A673 (cell line): ENCODE measurements around the gene TNRC6C. TPM values are rescaled to one million over a fixed set of nuclear protein-coding genes. Genes with fewer than 3 reads are reported as not detected.

Experiments
- BruUV-seq: library from RNA; stranded (reverse); fragments of 400-500 nt; replicated peaks from 2 replicates; lab custom pipeline; 2021; lab: Mats Ljungman, UMichigan
- CTCF ChIA-PET: fragments of 300-600 bp; sonication (Branson Sonifier 250); formaldehyde crosslinking; loops from one replicate; lab custom pipeline; 2022; ENCODE audit warnings: antibody characterized with exemption; lab: Charles Lee
- POLR2A ChIA-PET: fragments of 300-600 bp; sonication (Branson Sonifier 250); formaldehyde crosslinking; loops from one replicate; lab custom pipeline; 2022; ENCODE audit warnings: antibody characterized with exemption; ENCODE audit not compliant: low non-redundant PET; lab: Charles Lee
- DNase-seq: peaks from one replicate; pipeline ENCODE4 v3.0.0-alpha.2; 2015; ENCODE audit warnings: low spot score
- H3K27ac ChIP-seq: fragments of 200-600 bp; sonication (generic); 2 replicates; pipeline ENCODE4 v1.5.1; 2016; ENCODE audit warnings: mixed run types, low read depth, mild to moderate bottlenecking, mixed read lengths, antibody characterized with exemption, low read length; ENCODE audit not compliant: poor library complexity, severe bottlenecking
- H3K27me3 ChIP-seq: fragments of 200-600 bp; sonication (generic); replicated peaks from 2 replicates; pipeline ENCODE4 v1.6.1; 2017; ENCODE audit warnings: mixed run types, low read depth, mild to moderate bottlenecking, mixed read lengths, antibody characterized with exemption, low read length; ENCODE audit not compliant: insufficient read depth, poor library complexity
- H3K36me3 ChIP-seq: fragments of 200-600 bp; sonication (generic); 2 replicates; pipeline ENCODE4 v1.6.1; 2016; ENCODE audit warnings: mixed run types, mild to moderate bottlenecking, mixed read lengths, antibody characterized with exemption, low read length; ENCODE audit not compliant: insufficient read depth, poor library complexity, severe bottlenecking
- H3K4me1 ChIP-seq: fragments of 200-600 bp; sonication (generic); 2 replicates; pipeline ENCODE4 v1.6.1; 2017; ENCODE audit warnings: mixed run types, mild to moderate bottlenecking, mixed read lengths, antibody characterized with exemption, low read length; ENCODE audit not compliant: insufficient read depth, poor library complexity, severe bottlenecking
- H3K4me3 ChIP-seq: fragments of 200-600 bp; sonication (generic); 2 replicates; pipeline ENCODE4 v1.5.1; 2016; ENCODE audit warnings: low read depth, mixed run types, mild to moderate bottlenecking, mixed read lengths, low read length; ENCODE audit not compliant: poor library complexity, severe bottlenecking
- H3K9me3 ChIP-seq: fragments of 200-600 bp; sonication (generic); 2 replicates; pipeline ENCODE4 v1.6.1; 2016; ENCODE audit warnings: mixed run types, low read depth, mild to moderate bottlenecking, mixed read lengths, antibody characterized with exemption, low read length; ENCODE audit not compliant: poor library complexity, severe bottlenecking
- CTCF ChIP-seq: fragments of 300-800, 200-600 bp; sonication (generic); conservative IDR thresholded peaks from 2 replicates; pipeline ENCODE4 v1.5.1; 2017; ENCODE audit warnings: low read depth, mild to moderate bottlenecking, antibody characterized with exemption, low read length, moderate library complexity, mixed read lengths
- EZH2 ChIP-seq: fragments of 200-600 bp; sonication (generic); IDR thresholded peaks from 2 replicates; pipeline ENCODE4 v1.6.1; 2017; ENCODE audit warnings: borderline replicate concordance, low read depth, mild to moderate bottlenecking, mixed read lengths, antibody characterized with exemption, low read length; ENCODE audit not compliant: poor library complexity, severe bottlenecking
- intact Hi-C: fragments of 100-400 bp; cut with micrococcal nuclease; formaldehyde crosslinking; loops from one replicate; pipeline ENCODE4 v1.10.0; 2022; ENCODE audit not compliant: unreplicated experiment
- total RNA-seq: library from RNA; stranded (reverse); gene quantifications from 2 replicates; pipeline ENCODE4 v1.2.3, GENCODE V29; 2021

TNRC6C gene
- total RNA-seq, 1 experiment from 2014 or later: 26.7 TPM

- POLR2A ChIA-PET: no interaction called here
These were observed 165.8 kb downstream of the TNRC6C start for GRCh38 chr17:78124081-78124835.

GRCh38 chr17:78124836-78125137 lies 166.3 kb downstream of the TNRC6C start:
- TF ChIP-seq EZH2: no peak
- no peaks in the 10 kb centered on the region for H3K36me3 ChIP-seq
- CTCF ChIA-PET: no interaction called here
- H3K27ac ChIP-seq: no peak overlapping the region
- H3K4me1 ChIP-seq: peaks cover 26% of the 10 kb centered on the region
- intact Hi-C loops: loop anchor here (5.0 kb wide), 1 partner anchor 43 kb away; the partner anchor contains the start of gene SYNGR2
- H3K27me3 ChIP-seq: no peaks in the 10 kb centered on the region
- no TSS peak for BruUV-seq
- DNase-seq: no peak
- POLR2A ChIA-PET: no interaction called here
- no peaks in the 10 kb centered on the region for H3K9me3 ChIP-seq
- no peak overlapping the region for H3K4me3 ChIP-seq

More at GRCh38 chr17:78124081-78124835, 165.8 kb downstream of the TNRC6C start:
- no peak overlapping the region for H3K27ac ChIP-seq
- CTCF ChIA-PET: no interaction called here
- no peaks in the 10 kb centered on the region for H3K9me3 ChIP-seq
- DNase-seq: no peak
- BruUV-seq: no TSS peak
- H3K4me1 ChIP-seq: peaks cover 24% of the 10 kb centered on the region
- H3K36me3 ChIP-seq: no peaks in the 10 kb centered on the region
- no peaks in the 10 kb centered on the region for H3K27me3 ChIP-seq
- intact Hi-C loops: no loop called here
- no peak for TF ChIP-seq EZH2
- no peak for TF ChIP-seq CTCF
- H3K4me3 ChIP-seq: no peak overlapping the region

- no peaks in the 10 kb centered on the region for H3K9me3 ChIP-seq
- no peaks in the 10 kb centered on the region for H3K27me3 ChIP-seq
- no peak overlapping the region for H3K27ac ChIP-seq
- intact Hi-C loops: loop anchor here (5.0 kb wide), 1 partner anchor 42 kb away; the partner anchor contains the start of gene SYNGR2
- no TSS peak for BruUV-seq
- no peak for TF ChIP-seq EZH2
- TF ChIP-seq CTCF: no peak
- ChIA-PET CTCF (no interaction called here), POLR2A (no interaction called here)
- H3K4me3 ChIP-seq: no peak overlapping the region
- DNase-seq: no peak
- no peaks in the 10 kb centered on the region for H3K36me3 ChIP-seq
- H3K4me1 ChIP-seq: peaks cover 30% of the 10 kb centered on the region
These were observed 166.8 kb downstream of the TNRC6C start for GRCh38 chr17:78125138-78125913.
